Keratinocyte (primary cell): ENCODE data around the gene TARS2.

Experiments
- EZH2 ChIP-seq: IDR thresholded peaks from one replicate; pipeline ENCODE4 v1.6.1; 2012; ENCODE audit warnings: inconsistent platforms, mild to moderate bottlenecking, low read length, moderate library complexity
- TF ChIP-seq, protein P1 (sequence below), 3 experiments: IDR thresholded peaks in 1 of 3; conservative IDR thresholded peaks in 1 of 3; optimal IDR thresholded peaks in 1 of 3; 2 replicates in 2 of 3; 3 replicates in 1 of 3; pipeline versions ENCODE3 to v1.5.1; 2011; ENCODE audit warnings: low read length in 3 of 3, mild to moderate bottlenecking in 3 of 3, moderate library complexity in 2 of 3, control low read depth in 1 of 3, inconsistent platforms in 1 of 3; ENCODE audit not compliant: insufficient read depth in 2 of 3; ENCODE audit errors: extremely low read depth in 1 of 3

DNA sequence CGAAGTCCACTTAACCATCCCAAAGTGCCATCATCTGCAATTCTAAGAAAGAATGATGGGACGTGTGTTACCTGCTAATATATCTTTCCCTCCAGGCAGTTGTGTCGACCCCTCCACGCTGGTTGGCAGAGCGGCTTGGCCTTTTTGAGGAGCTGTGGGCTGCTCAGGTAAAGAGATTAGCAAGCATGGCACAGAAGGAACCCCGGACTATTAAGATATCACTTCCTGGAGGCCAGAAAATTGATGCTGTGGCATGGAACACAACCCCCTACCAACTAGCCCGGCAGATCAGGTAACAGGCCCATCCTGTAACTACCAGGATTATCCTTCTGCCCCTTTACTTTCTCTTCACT lies 520 bp downstream of the TARS2 start:
- TF ChIP-seq, protein P1, sequence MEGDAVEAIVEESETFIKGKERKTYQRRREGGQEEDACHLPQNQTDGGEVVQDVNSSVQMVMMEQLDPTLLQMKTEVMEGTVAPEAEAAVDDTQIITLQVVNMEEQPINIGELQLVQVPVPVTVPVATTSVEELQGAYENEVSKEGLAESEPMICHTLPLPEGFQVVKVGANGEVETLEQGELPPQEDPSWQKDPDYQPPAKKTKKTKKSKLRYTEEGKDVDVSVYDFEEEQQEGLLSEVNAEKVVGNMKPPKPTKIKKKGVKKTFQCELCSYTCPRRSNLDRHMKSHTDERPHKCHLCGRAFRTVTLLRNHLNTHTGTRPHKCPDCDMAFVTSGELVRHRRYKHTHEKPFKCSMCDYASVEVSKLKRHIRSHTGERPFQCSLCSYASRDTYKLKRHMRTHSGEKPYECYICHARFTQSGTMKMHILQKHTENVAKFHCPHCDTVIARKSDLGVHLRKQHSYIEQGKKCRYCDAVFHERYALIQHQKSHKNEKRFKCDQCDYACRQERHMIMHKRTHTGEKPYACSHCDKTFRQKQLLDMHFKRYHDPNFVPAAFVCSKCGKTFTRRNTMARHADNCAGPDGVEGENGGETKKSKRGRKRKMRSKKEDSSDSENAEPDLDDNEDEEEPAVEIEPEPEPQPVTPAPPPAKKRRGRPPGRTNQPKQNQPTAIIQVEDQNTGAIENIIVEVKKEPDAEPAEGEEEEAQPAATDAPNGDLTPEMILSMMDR (optimal IDR thresholded peaks at IDR 0.05 in 1 of 3, IDR thresholded peaks at IDR 0.05 in 1 of 3, conservative IDR thresholded peaks at IDR 0.05 in 1 of 3; ENCODE audit: extremely low read depth in 1 of 3, insufficient read depth in 2 of 3, low read length in 3 of 3), result no peak
- TF ChIP-seq EZH2, result no peak
